Neural progenitor cell (in vitro differentiated cells): Measurements from ENCODE around the gene PHF10.

Experiments used
- EZH2 ChIP-seq: fragments of 200-600 bp; sonication (generic); IDR thresholded peaks from 2 replicates; pipeline ENCODE4 v1.6.1; 2017; ENCODE audit warnings: antibody characterized with exemption, mild to moderate bottlenecking, moderate library complexity
- EZH2phosphoT487 ChIP-seq: fragments of 200-600 bp; sonication (generic); IDR thresholded peaks from 2 replicates; pipeline ENCODE4 v1.6.1; 2017; ENCODE audit warnings: antibody characterized with exemption
- TF ChIP-seq, protein P1 (sequence below): fragments of 200-600 bp; sonication (generic); IDR thresholded peaks from 2 replicates; pipeline ENCODE4 v1.5.1; 2017; ENCODE audit warnings: antibody characterized with exemption, mild to moderate bottlenecking

DNA sequence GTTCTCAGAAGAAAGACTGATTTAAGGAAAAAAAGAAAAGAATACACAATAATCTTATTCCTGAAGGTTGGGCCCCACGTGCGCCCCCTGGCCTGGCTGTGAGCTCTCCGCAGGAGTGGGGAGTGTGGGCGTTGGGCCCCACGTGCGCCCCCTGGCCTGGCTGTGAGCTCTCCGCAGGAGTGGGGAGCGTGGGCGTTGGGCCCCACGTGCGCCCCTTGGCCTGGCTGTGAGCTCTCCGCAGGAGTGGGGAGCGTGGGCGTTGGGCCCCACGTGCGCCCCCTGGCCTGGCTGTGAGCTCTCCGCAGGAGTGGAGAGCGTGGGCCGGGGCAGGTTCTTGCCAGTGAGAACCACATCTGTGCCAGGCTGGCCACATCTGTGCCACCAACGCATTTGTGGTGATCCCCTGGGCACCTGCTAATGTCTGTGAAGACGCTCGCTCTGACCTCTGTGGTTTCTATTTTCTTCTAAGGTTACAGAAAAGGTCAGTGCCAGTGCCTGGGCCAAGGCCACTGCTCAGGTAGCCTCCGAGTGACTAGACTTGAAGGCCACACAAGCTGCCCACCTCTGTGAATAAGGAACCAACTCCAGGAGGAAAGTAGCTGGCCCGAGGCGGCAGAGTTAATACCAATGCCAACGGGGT, 63.4 kb downstream of the PHF10 start:
- TF ChIP-seq, protein P1, sequence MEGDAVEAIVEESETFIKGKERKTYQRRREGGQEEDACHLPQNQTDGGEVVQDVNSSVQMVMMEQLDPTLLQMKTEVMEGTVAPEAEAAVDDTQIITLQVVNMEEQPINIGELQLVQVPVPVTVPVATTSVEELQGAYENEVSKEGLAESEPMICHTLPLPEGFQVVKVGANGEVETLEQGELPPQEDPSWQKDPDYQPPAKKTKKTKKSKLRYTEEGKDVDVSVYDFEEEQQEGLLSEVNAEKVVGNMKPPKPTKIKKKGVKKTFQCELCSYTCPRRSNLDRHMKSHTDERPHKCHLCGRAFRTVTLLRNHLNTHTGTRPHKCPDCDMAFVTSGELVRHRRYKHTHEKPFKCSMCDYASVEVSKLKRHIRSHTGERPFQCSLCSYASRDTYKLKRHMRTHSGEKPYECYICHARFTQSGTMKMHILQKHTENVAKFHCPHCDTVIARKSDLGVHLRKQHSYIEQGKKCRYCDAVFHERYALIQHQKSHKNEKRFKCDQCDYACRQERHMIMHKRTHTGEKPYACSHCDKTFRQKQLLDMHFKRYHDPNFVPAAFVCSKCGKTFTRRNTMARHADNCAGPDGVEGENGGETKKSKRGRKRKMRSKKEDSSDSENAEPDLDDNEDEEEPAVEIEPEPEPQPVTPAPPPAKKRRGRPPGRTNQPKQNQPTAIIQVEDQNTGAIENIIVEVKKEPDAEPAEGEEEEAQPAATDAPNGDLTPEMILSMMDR: no peak
- TF ChIP-seq EZH2phosphoT487 (no peak), EZH2 (no peak)
